AG10803 (cell line): ENCODE data around the gene MALAT1.

Experiments
- DNase-seq: peaks from one replicate; pipeline ENCODE4 v3.0.0; 2010; ENCODE audit warnings: low read depth
- H3K4me3 ChIP-seq: 2 replicates; pipeline ENCODE4 v1.5.1; 2011; ENCODE audit warnings: mild to moderate bottlenecking, low read length, control low read depth
- TF ChIP-seq, protein P1 (sequence below): conservative IDR thresholded peaks from 2 replicates; pipeline ENCODE4 v1.5.1; 2011; ENCODE audit warnings: mild to moderate bottlenecking, low read length, control low read depth, inconsistent platforms

Gene MALAT1

DNA sequence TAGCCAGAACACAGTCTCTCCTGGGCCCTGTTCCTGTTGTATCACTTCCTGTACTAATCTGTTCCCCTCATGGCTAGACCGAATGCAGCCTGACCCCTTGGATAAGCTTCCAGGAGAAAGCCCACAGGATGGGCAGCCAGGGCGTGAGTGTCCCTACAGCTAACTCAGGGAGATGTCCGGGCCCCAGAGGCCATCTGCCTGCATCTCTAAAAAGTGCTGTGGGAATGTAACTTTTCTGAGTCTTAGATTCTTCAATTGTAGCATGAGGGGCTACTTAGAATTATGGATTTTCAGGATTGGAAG is 7.7 kb upstream of the MALAT1 start:
- DNase-seq, result peak; percentile 45
- TF ChIP-seq, protein P1, sequence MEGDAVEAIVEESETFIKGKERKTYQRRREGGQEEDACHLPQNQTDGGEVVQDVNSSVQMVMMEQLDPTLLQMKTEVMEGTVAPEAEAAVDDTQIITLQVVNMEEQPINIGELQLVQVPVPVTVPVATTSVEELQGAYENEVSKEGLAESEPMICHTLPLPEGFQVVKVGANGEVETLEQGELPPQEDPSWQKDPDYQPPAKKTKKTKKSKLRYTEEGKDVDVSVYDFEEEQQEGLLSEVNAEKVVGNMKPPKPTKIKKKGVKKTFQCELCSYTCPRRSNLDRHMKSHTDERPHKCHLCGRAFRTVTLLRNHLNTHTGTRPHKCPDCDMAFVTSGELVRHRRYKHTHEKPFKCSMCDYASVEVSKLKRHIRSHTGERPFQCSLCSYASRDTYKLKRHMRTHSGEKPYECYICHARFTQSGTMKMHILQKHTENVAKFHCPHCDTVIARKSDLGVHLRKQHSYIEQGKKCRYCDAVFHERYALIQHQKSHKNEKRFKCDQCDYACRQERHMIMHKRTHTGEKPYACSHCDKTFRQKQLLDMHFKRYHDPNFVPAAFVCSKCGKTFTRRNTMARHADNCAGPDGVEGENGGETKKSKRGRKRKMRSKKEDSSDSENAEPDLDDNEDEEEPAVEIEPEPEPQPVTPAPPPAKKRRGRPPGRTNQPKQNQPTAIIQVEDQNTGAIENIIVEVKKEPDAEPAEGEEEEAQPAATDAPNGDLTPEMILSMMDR, result no peak
- H3K4me3 ChIP-seq, result peak overlapping the region; percentile 40

DNA sequence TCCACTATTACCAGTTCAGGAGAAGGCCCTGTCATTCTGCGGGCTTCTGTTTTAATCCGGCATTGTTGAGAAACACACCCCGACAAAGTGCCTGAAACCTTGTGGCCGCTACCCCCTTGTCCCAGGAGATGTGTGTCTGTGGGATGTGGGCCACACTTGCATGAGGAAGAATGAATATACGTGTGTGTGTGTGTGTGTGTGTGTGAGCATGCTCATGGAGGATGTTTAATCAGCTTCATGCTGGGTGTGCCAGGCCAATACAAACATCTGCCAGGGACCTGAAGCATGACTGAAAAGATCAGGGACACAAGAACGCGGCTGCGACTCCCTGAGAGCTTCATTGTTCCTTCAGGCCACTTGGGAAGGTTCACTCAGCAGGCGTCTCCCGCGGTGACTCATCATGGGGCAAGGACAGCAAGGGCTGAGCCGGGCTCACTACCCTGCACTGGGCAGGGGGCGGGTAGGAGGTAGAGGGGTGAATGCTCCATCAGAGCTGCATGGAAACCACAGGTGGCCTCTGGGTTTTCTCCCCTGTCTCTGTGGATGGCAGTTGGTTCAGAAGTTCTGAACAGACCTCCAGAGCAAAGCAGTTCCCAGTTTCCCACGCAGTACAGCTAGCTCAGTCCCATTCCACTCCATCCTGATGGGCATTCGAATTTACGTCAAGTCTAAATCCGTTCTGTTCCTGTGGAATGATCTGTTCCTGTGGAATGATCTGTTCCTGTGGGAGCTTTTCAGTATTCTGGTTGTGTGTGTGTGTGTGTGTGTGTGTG is 7.0 kb upstream of the MALAT1 start:
- DNase-seq, result peak; percentile 99
- TF ChIP-seq, protein P1, result no peak; the same call in 1 of the 2 replicates
- H3K4me3 ChIP-seq, result peak overlapping the region; percentile 40

DNA sequence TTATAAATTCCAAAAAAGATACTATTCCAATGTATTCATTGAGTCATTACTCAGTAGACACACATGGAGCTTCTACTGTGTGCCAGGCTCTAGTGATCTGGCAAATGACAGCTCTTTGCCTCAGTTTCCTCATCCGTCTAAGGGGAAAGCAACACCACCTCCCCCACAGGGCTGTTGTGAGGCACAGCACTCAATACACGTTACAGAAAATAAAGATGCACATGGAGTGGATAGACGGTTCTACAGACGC is 6.5 kb upstream of the MALAT1 start:
- no peak for DNase-seq
- H3K4me3 ChIP-seq, result peak overlapping the region; percentile 12
- TF ChIP-seq, protein P1, result no peak

DNA sequence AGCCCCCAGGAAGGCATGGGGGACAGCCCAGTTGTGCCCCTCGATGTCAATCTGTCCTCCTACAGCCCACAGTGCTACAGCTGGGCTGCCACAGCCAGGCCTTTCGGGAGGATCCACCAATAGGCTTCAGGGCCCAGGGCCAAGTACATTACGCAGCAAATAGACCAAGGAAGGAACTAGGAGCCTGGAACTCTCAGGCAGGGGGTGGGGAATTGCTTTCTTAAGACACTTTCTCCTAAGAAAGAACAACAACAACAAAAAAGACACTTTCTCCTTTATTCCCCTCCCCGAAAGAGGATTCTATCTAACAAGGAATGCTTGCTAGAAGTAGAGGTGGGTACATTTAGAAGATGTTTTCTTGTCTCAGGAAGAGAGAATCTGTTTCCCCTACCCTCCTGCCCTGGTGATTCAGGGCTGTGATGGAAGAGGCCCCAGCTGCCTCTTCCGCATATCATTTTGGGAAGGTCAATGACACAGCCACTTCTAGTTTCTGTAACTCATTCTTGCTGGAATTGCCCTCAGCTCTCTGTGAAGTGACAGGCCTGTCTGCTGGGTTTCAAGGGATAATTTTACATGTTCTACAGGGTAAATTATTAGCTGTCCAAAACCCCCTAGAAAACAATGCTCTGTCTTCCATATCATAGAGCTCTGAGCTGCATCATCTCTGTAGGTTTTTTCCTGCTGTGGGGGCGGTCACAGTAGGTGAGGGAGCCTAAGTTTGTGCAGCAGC is 6.0 kb upstream of the MALAT1 start:
- peak; percentile 91 for DNase-seq
- H3K4me3 ChIP-seq, result peak overlapping the region; percentile 33
- TF ChIP-seq, protein P1, result no peak

DNA sequence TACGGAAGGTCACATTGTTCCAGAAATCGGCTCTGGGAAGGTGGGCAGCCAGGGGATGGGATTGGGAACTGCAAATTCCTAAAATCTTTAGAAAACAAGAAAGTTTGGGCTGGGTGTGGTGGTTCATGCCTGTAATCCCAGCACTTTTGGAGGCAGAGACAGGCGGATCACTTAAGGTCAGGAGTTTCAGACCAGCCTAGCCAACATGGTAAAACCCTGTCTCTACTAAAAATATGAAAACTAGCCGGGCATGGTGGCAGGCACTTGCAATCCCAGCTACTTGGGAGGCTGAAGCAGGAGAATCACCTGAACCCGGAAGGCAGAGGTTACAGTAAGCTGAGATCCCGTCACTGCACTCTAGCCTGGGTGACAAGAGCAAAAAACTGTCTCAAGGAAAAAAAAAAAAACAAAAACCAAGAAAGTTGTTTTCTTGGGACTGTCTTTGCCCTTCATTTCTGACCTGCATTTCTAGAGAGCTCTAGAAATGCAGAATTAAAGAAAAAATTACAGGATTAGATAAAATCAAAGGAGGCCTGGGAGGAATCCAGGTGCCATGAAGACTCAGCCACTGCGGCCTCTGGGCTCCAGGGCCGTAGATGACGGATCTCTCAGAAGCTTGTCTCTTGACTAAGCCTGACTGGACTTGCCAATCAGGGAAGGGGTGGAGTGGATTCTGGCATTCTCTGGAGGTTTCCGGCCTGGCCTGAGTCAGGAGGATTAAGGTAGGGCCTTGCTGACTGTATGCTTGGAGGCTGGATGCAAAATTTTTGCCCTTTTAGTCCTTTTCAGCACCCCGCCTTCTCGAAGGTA is 5.3 kb upstream of the MALAT1 start:
- DNase-seq, result peak; percentile 97
- peak overlapping the region; percentile 33 for H3K4me3 ChIP-seq
- TF ChIP-seq, protein P1, result no peak

DNA sequence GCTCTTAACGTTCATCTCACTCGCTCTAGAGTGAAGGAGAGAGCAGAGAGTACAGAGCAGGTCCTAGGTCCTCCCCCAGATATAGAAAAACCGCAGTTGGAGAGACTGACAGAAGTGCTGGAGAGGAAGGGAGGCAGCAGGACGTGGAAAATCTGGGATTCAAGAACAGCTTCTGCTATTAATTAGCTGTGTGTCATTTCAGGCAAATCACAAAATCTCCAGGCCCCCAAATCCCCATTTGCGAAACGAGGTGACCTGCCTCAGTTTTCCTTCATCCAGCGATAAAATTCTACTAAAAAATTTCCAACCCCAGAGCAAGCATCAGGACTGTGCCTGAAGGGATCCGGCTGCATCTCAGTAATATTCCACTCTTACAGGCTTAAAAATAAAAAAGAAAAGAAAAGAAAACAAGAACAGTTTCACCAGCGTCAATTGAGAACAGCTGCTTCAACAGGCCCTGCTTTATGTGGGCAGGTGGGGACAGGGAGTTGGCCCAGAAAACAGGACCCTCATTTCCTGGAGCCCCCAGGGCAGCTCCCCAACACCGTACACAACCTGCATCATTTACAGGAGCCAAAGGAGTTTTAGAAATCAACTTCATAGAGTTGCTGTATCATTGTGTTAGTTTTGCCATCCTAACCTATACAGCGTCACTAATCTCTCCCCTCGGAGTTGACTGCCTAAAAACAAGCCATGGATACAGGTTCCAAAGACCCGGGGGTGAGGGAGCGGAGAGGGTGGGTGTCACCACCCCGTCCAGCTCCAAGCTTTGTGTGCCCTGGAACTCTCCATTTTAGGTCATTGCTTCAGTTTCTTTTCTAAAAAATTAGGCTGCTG is 2.3 kb upstream of the MALAT1 start:
- TF ChIP-seq, protein P1, result no peak
- peak overlapping the region; percentile 56 for H3K4me3 ChIP-seq
- DNase-seq, result peak; percentile 73
